CD4-positive, alpha-beta T cell treated with Interleukin-10 for 1 hour (primary cell): ENCODE data around the gene RBP3.

ENCODE experiments used
- DNase-seq: peaks from one replicate; pipeline ENCODE4 v3.0.0-alpha.2; 2020

Gene RBP3

DNA sequence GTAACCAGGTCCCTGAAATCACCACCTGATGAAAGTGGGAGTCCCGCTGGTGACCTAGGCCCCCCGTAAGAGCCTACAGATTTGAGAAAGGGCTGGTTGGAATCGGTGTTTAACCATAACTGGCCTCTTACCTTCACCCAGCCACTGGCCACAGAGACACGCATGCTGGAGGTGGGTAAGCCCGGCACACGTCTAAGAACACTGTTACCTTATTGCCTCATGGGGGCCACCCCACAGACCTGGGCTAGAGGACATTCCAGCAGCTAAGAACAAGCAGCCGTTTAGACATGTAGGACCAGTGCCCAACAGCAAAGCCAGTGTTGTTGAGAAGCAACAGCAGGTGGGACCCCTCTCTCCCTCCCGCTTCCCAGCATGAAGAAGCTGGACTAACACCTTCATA, 28.4 kb upstream of the RBP3 start:
- no peak for DNase-seq

DNA sequence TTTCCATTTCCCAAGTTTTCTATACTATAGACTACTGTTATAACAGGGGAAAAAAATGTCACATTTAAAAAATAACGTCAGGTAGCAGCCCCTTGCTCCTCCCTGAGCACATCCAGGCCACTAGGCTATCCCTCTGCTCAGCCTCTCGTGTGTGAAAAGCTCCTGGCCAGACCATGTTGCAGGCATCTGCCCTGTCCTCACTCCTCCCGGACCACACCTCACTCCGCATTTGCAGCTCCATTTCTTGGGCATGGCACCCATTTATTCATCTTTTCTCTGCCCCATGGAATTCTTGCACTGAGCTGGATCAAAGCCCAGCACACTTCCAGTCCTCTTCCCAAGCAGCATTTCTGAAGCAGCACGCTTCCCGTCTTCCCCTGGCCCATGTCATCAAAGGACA, 27.4 kb upstream of the RBP3 start:
- no peak for DNase-seq

DNA sequence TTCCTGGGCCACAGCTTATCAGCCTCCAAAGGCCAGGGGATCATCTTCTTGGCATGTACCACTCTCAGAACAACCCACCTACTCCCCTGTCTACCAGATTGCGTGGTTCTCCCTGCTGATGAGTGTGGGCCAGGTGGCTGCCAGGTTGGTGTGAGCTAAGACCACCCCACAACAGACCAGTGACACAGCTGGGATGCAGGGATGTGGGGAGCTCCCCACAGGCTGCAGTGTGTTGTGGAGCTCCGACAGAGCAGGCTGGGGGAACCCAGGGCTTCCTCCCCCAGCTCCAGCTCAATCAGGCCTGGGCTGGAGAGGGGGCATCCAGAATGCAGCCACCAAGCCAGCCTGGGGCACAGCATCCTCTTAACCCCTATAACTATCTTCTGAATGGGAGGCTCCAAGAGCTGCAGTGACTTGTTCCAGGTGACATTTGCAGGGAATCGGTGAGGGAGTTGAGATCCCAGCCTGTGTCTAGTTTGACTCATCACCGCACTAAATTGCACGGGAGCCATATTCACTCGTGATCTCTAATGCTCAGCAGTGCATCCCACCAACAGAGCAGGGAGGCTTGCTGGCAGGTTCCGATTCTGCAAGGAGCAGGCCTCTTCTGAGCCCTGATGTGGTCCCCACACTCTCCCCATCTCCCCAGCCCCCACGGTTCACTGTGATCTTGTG, 26.5 kb upstream of the RBP3 start:
- no peak for DNase-seq

GRCh38 chr10:47322300-47323061, 25.7 kb upstream of the RBP3 start, which contains the start of gene GDF2:
GDF2 (plus strand) TSS chr10:47322454; CDS start chr10:47322669, 215 bp downstream.
- no peak for DNase-seq

DNA sequence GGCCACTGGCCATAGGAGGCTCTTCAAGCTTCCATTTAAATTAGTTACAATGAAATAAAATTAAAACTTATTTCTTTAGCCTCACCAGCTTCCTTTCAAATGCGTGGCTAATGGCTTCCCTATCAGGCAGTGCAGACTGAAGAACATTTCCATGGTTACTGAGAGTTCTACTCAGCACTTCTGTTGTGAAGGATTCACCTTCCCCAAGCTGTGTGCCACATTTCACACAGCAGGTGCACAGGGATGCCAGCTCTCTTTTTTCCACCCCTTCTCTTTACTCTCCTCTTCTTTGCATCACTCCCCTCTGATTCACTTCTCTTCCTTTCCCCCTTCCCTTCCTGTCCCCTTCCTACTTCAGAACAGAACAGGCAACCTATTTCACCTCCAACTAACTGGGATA, 25.1 kb upstream of the RBP3 start:
- DNase-seq: no peak

DNA sequence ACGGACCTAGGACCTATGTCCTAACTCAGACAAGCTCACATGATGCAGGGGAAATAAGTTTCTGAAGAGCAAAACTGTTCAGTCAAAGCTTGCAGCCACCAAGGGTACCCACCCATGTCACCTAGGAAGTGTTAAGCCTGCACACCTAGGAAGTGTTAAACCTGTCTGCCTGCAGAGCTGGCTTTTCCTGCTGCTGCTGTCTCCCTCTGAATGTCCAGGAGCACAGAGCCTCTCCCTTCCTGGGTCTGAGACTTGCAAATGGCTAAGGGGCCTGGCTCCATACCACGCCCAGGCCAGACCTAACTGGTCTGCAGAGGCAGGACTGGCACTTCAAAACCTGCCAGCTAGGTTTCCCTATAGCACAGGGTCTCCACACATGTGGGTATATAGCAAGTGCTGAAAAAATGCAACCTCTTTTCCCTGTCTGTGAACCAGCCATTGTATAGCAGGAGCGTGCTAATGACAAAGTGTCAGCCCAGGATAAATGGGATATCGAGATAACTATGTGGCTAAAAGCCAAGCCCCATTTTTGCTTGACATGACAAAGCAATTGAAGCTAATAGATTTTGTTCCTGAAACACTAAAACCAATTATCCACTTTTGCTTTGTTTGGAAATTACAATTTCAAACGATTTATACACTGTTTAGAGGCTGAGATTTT, 24.4 kb upstream of the RBP3 start:
- no peak for DNase-seq

GRCh38 chr10:47325303-47326291, 22.6 kb upstream of the RBP3 start:
- DNase-seq: no peak

GRCh38 chr10:47326306-47326926, 21.7 kb upstream of the RBP3 start:
- DNase-seq: no peak

GRCh38 chr10:47326927-47327330, 21.2 kb upstream of the RBP3 start:
- DNase-seq: no peak

DNA sequence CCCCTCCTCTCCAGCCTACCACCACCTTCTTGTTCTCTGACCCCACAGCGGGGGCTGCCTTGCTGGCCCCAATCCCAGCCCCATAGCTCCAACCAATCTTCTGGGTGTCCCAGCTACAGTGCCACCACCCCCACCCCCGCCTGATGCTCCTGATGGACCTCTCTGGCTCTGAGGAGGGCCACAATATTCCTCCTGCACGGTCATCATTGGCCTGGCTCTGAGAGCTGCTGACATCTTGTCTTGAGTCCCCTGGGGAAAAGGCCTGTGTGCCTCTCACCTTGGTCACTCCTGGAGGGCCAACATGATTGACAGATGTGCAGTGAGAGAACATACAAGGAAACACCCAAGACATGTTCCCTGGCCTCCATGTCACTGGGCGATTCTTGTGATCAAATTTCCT, 18.3 kb upstream of the RBP3 start:
- no peak for DNase-seq

DNA sequence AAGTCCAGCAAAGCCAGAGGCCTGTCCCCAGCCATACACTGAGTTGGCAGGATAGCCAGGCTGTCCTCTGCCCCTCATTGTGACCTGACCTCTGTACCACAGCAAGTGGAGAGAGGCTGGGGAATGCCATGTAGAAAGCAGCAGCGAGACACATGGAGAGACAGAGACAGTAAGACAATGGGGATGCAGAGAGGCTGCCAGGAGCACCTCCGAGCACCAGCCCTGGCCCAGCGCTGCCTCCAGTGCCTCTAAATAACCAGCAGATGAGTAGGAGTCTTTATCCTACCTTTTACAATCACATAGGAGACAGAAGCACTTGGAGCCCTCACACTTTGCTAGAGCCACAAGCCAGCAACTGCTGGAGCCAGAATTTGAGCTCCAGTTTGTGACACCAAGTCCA, 17.8 kb upstream of the RBP3 start:
- DNase-seq: no peak

- no peak for DNase-seq
These were observed 17.4 kb upstream of the RBP3 start for GRCh38 chr10:47330804-47331203.

DNA sequence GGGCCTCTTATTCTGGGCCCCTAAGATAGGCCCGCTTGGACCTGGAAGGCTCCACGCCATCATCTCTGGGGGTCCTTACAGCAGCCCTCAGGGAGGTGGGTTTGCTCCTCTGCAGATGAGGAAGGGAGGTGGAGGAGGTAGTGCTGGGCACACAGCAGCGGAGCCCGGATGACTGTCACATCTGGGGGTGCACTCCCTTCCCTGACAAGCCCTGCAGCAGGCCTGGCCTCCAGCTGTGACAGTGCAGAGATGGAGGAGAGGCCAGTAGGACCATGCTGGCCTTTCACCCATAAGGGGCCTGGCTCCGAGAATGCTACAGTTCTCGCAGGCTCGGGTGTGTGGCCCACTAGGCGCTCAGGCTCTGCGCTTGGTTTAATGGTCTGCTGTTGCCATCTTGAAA, 16.7 kb upstream of the RBP3 start:
- DNase-seq: no peak

DNA sequence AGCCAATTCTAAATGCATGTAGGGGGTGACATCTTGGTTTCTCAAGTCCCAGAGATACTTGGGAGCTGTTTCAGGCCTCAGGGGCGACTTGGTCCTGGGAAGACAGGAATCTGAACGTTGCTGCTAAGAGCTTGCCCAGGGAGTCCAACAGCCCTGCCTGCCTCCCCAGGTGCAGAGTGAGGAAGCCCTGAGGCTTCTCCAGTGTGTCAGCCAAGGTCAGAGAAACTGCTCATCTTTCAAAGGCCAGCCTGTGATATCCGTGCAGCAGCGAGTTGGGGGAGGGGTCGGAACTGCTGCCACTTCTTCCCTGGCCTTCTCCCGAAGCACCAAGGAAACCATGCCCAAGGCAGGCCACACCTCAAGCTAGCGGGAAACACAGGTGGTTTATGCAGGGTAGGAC, 16.2 kb upstream of the RBP3 start:
- no peak for DNase-seq

GRCh38 chr10:47332371-47332770, 15.8 kb upstream of the RBP3 start:
- no peak for DNase-seq

DNA sequence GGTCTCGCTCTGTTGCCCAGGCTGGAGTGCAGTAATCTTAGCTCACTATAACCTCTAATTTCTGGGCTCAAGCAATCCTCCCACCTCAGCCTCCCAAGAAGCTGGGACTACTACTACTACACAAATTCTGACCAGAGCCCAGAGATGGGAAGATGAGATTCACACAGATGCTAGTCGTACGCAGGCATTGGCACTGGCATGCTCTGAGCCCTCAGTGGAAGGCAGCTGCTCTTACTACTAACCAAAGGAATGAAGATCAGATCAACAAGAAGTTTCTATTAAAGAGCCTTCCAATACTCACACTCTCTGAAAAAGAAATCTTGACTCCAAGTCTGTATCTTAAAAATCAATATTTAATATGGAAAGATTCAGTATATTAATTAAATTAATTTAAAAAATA, 15.2 kb upstream of the RBP3 start:
- no peak for DNase-seq

DNA sequence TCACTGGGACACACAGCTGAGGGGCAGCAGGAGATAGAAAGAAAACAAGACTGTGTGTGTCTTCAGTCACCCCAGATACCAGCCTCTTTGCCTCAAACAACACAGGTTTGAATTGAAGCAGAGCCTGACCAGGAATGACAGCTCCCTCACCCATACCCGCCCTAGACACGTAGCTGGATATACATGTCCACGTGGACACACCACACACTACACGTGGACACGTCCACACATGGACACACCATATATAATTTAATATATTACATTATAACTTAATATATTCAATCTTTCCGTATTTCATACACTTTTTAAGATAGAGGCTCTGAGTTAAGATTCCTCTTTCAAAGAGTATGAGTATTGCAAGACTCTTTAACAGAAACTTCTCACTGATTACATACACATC, 14.6 kb upstream of the RBP3 start:
- no peak for DNase-seq

GRCh38 chr10:47334466-47335295, 13.5 kb upstream of the RBP3 start:
- DNase-seq: no peak

DNA sequence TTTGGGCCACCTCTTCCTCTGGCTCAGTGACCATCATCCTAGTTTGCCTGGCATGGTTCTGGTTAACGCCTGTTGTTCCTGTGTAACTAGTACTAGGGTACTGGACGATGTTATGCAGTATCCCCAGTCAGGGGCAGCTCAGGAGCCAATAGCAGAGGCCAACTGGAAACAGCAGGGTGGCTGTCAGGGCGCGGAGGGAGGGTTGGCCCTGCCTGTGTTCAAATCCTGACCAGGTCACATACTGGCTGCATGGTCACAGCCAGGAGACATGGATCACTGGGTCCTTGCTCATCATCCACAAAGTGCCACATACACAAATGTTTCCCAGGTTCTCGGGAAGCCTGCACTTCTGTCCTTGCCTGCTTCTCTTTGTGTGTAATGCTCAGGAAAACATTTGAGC, 12.3 kb upstream of the RBP3 start:
- no peak for DNase-seq

- no peak for DNase-seq
These were observed 11.6 kb upstream of the RBP3 start for GRCh38 chr10:47336387-47337134.

- DNase-seq: no peak
These were observed 10.9 kb upstream of the RBP3 start for GRCh38 chr10:47337310-47337709.
